Measurements from ENCODE around the gene CTAGE6.

- TF ChIP-seq, protein P1, sequence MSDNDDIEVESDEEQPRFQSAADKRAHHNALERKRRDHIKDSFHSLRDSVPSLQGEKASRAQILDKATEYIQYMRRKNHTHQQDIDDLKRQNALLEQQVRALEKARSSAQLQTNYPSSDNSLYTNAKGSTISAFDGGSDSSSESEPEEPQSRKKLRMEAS (IDR thresholded peaks at IDR 0.05) = no peak
- TF ChIP-seq TEAD4 (IDR thresholded peaks at IDR 0.05) = no peak
- no peak for TF ChIP-seq CREB1 (IDR thresholded peaks at IDR 0.05; ENCODE audit: low read depth)
- TF ChIP-seq EP300 (IDR thresholded peaks at IDR 0.05; ENCODE audit: borderline replicate concordance) = no peak
- no peak for TF ChIP-seq NFIC (IDR thresholded peaks at IDR 0.05)
- TF ChIP-seq YY1 (IDR thresholded peaks at IDR 0.05; ENCODE audit: low read depth) = no peak
- TF ChIP-seq EGR1 (IDR thresholded peaks at IDR 0.05) = no peak
- TF ChIP-seq, protein P2, sequence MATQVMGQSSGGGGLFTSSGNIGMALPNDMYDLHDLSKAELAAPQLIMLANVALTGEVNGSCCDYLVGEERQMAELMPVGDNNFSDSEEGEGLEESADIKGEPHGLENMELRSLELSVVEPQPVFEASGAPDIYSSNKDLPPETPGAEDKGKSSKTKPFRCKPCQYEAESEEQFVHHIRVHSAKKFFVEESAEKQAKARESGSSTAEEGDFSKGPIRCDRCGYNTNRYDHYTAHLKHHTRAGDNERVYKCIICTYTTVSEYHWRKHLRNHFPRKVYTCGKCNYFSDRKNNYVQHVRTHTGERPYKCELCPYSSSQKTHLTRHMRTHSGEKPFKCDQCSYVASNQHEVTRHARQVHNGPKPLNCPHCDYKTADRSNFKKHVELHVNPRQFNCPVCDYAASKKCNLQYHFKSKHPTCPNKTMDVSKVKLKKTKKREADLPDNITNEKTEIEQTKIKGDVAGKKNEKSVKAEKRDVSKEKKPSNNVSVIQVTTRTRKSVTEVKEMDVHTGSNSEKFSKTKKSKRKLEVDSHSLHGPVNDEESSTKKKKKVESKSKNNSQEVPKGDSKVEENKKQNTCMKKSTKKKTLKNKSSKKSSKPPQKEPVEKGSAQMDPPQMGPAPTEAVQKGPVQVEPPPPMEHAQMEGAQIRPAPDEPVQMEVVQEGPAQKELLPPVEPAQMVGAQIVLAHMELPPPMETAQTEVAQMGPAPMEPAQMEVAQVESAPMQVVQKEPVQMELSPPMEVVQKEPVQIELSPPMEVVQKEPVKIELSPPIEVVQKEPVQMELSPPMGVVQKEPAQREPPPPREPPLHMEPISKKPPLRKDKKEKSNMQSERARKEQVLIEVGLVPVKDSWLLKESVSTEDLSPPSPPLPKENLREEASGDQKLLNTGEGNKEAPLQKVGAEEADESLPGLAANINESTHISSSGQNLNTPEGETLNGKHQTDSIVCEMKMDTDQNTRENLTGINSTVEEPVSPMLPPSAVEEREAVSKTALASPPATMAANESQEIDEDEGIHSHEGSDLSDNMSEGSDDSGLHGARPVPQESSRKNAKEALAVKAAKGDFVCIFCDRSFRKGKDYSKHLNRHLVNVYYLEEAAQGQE (IDR thresholded peaks at IDR 0.05; ENCODE audit: low read depth) = no peak
- TF ChIP-seq FOXM1 (IDR thresholded peaks at IDR 0.05; ENCODE audit: borderline replicate concordance, low read depth) = no peak
- TF ChIP-seq CEBPB (IDR thresholded peaks at IDR 0.05) = no peak
- no peak for TF ChIP-seq RAD21 (IDR thresholded peaks at IDR 0.05; ENCODE audit: low read depth)
- TF ChIP-seq USF1 (IDR thresholded peaks at IDR 0.05) = no peak
These were observed 21.5 kb downstream of the CTAGE6 start for GRCh38 chr7:143735962-143736361.

Data from Ishikawa (cell line).